ENCODE measurements around the gene NOL3. TPM values are rescaled to one million over a fixed set of nuclear protein-coding genes. Genes with fewer than 3 reads are reported as not detected.
"Not testable (repeated sequence)": the region's sequence is repeated elsewhere in the genome, so short reads cannot be mapped to it uniquely, and the experiment has no call there.

Gene NOL3
- total RNA-seq, result 1 to 10 TPM; 2.1 to 8.0 (median 5.2) TPM
- 1.7 TPM for total RNA-seq (2013)
- 0.11 to 4.2 (median 1.5) reads per million in 29 experiments for total RNA-seq

DNA sequence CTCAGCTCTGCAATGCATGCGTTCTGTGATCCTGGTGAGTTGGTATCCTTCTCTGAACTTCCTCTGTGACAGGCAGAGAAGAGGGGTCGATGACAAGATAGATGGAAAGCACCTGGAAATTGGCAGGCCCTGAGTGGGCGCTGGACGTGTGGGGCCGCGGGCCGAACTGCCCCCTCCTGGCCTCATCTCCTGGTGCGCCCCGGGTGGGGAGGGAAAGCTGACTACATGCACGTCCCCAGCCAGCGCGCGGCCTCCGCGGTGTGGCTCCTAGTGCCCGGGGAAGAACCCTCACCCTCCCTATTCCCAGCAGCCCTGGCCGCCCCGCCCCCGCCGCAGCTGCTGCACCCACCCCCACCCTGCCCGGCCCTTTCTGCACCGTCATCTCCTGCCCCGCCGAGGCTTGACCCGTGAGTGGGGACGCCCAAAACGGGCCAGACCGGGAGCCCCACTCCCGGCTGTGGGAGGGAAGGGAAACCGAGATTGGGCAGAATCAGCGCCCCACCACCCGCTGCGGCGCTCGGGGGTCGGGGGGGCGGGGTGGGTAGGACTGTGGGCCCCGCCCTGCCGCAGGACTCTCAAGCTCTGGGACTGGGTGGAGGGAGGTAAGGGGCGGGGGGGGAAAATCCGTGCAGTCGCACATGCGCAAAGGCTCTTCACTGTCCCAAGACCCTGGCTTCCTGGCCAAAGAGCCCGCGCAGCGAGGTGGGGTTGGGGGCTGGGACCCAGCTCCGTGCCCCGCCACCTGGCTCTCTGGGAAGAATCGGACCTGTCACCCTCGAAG lies at the start of gene NOL3:
Gene NOL3, plus strand, starts transcription at position 371 of the 781 bp plus-strand sequence.
- no peaks in the 10 kb centered on the region for H3K36me3 Mint-ChIP-seq
- Histone ChIP-seq H3K27ac (ENCODE audit: low read length) (no peak within 1 kb of the TSS), H3K4me3 (ENCODE audit: control insufficient read depth in 1 of 2, extremely low read depth in 1 of 2, low read length in 1 of 2) (peak within 1 kb of the TSS; percentile 23 to 24), H3K27me3 (replicated peaks in 1 of 2; ENCODE audit: control insufficient read depth in 2 of 2, extremely low read depth in 1 of 2, insufficient read depth in 2 of 2, low read length in 1 of 2) (peaks cover 17 to 96% of the 10 kb centered on the region in 2 experiments), H3K36me3 (ENCODE audit: control insufficient read depth in 2 of 2, extremely low read depth in 1 of 2, insufficient read depth in 1 of 2, low read length in 1 of 2) (no peaks in the 10 kb centered on the region), H3K9me3 (no peaks in the 10 kb centered on the region), H3K4me1 (ENCODE audit: control insufficient read depth in 1 of 2, extremely low read depth in 1 of 2, insufficient read depth in 2 of 2, low read length in 2 of 2) (peaks cover 3 to 55% of the 10 kb centered on the region in 2 experiments)
- ATAC-seq (replicated peaks in 1 of 4) (no peak), DNase-seq (no peak)
- peaks cover 24 to 51% (median 25%) of the 10 kb centered on the region in 3 donors for H3K4me1 Mint-ChIP-seq
- H3K27ac Mint-ChIP-seq, result peak within 1 kb of the TSS in 1 of 2 donors; percentile 48
- CTCF ChIA-PET, result interaction anchor here in 1 of 2 donors (0.6 kb wide), 1 partner anchor 226 kb away, joined by 3 read pairs; no protein-coding TSS in a partner anchor
- no peaks in the 10 kb centered on the region for H3K9me3 Mint-ChIP-seq
- H3K27me3 Mint-ChIP-seq, result peaks cover 52 to 73% of the 10 kb centered on the region in 2 donors
- peak within 1 kb of the TSS; percentile 41 to 75 (median 57) for H3K4me3 Mint-ChIP-seq
- POLR2A ChIA-PET, result no interaction called here
- 6% methylated on average over 27 of the region's 50 CpGs for WGBS (ENCODE audit: insufficient coverage)

DNA sequence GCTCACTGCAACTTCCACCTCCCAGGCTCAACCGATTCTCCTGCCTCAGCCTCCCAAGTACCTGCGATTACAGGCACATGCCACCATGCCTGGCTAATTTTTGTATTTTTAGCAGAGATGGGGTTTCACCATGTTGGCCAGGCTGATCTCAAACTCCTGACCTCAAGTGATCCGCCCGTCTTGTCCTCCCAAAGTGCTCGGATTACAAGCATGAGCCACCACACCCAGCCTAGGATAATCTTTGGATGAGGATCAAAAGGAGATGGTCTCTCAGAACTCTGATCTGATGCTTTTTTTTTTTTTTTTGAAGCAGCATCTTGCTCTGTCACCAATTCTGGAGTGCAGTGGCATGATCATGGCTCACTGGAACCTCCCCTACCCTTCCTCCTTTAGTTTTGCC lies 47.5 kb upstream of the NOL3 start:
- peaks cover 7 to 51% of the 10 kb centered on the region in 2 donors for H3K36me3 ChIP-seq (ENCODE audit: control insufficient read depth in 2 of 2, extremely low read depth in 1 of 2, insufficient read depth in 1 of 2, low read length in 1 of 2)
- H3K36me3 Mint-ChIP-seq, result peaks cover 51% of the 10 kb centered on the region
- H3K4me1 Mint-ChIP-seq; H3K4me3 ChIP-seq (ENCODE audit: control insufficient read depth in 1 of 2, extremely low read depth in 1 of 2, low read length in 1 of 2); H3K9me3 Mint-ChIP-seq; H3K9me3 ChIP-seq; H3K27ac Mint-ChIP-seq; H3K4me3 Mint-ChIP-seq; H3K4me1 ChIP-seq (ENCODE audit: control insufficient read depth in 1 of 2, extremely low read depth in 1 of 2, insufficient read depth in 2 of 2, low read length in 2 of 2); DNase-seq; ATAC-seq (replicated peaks in 1 of 4); CTCF ChIA-PET; H3K27ac ChIP-seq (ENCODE audit: low read length); H3K27me3 ChIP-seq (replicated peaks in 1 of 2; ENCODE audit: control insufficient read depth in 2 of 2, extremely low read depth in 1 of 2, insufficient read depth in 2 of 2, low read length in 1 of 2); POLR2A ChIA-PET; H3K27me3 Mint-ChIP-seq: not testable (repeated sequence)
- WGBS (ENCODE audit: insufficient coverage), result 100% methylated on average over 1 of the region's 5 CpGs

DNA sequence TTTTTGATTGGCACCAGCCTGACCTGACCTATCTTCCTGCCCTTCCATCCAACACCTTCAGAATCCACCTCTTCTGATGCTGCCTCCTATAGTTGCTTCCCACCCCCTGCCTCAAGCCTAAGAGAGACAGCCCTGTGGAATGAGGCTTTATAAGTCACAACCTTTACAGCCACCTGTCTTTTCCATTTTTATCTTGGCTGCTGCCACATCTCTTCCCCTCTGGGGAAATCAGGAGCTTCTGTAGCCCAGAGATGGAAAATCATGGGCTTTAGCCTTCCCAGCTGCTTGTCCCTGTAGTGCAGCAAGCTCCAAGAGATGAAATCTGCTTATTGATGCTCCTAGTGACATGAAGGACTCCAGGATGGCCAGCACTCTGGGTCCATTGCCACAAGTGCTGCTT lies 41.9 kb upstream of the NOL3 start:
- H3K9me3 ChIP-seq, result no peaks in the 10 kb centered on the region
- H3K36me3 ChIP-seq (ENCODE audit: control insufficient read depth in 2 of 2, extremely low read depth in 1 of 2, insufficient read depth in 1 of 2, low read length in 1 of 2), result peaks cover 3 to 56% of the 10 kb centered on the region in 2 donors
- no peaks in the 10 kb centered on the region for H3K27me3 Mint-ChIP-seq
- H3K27ac Mint-ChIP-seq, result no peak overlapping the region
- H3K36me3 Mint-ChIP-seq, result peaks cover 61% of the 10 kb centered on the region
- no peak overlapping the region for H3K4me3 ChIP-seq (ENCODE audit: control insufficient read depth in 1 of 2, extremely low read depth in 1 of 2, low read length in 1 of 2)
- CTCF ChIA-PET, result interaction anchor here (0.6 to 1.0 kb wide), 2 partner anchors 29 to 40 kb away, joined by 3 to 4 read pairs; no protein-coding TSS in a partner anchor
- ATAC-seq (replicated peaks in 1 of 4), result no peak
- no peak overlapping the region for H3K4me3 Mint-ChIP-seq
- H3K27ac ChIP-seq (ENCODE audit: low read length), result no peak overlapping the region
- no peaks in the 10 kb centered on the region for H3K4me1 ChIP-seq (ENCODE audit: control insufficient read depth in 1 of 2, extremely low read depth in 1 of 2, insufficient read depth in 2 of 2, low read length in 2 of 2)
- no peaks in the 10 kb centered on the region for H3K9me3 Mint-ChIP-seq
- no peak for DNase-seq
- POLR2A ChIA-PET, result no interaction called here
- H3K27me3 ChIP-seq (replicated peaks in 1 of 2; ENCODE audit: control insufficient read depth in 2 of 2, extremely low read depth in 1 of 2, insufficient read depth in 2 of 2, low read length in 1 of 2), result no peaks in the 10 kb centered on the region
- H3K4me1 Mint-ChIP-seq, result no peaks in the 10 kb centered on the region

- Mint-ChIP-seq H3K4me1 (no peaks in the 10 kb centered on the region), H3K36me3 (peaks cover 56% of the 10 kb centered on the region), H3K4me3 (no peak overlapping the region), H3K27me3 (no peaks in the 10 kb centered on the region), H3K9me3 (no peaks in the 10 kb centered on the region), H3K27ac (no peak overlapping the region)
- no peaks in the 10 kb centered on the region for H3K27me3 ChIP-seq (replicated peaks in 1 of 2; ENCODE audit: control insufficient read depth in 2 of 2, extremely low read depth in 1 of 2, insufficient read depth in 2 of 2, low read length in 1 of 2)
- ATAC-seq (replicated peaks in 1 of 4), result no peak
- H3K4me3 ChIP-seq (ENCODE audit: control insufficient read depth in 1 of 2, extremely low read depth in 1 of 2, low read length in 1 of 2), result no peak overlapping the region
- CTCF ChIA-PET, result interaction anchor here (0.6 to 1.0 kb wide), 2 partner anchors 30 to 40 kb away, joined by 3 to 4 read pairs; no protein-coding TSS in a partner anchor
- H3K36me3 ChIP-seq (ENCODE audit: control insufficient read depth in 2 of 2, extremely low read depth in 1 of 2, insufficient read depth in 1 of 2, low read length in 1 of 2), result peaks cover 3 to 54% of the 10 kb centered on the region in 2 donors
- no peaks in the 10 kb centered on the region for H3K9me3 ChIP-seq
- 100% methylated on average over 3 of the region's 3 CpGs for WGBS (ENCODE audit: insufficient coverage)
- H3K4me1 ChIP-seq (ENCODE audit: control insufficient read depth in 1 of 2, extremely low read depth in 1 of 2, insufficient read depth in 2 of 2, low read length in 2 of 2), result no peaks in the 10 kb centered on the region
- POLR2A ChIA-PET, result no interaction called here
- no peak overlapping the region for H3K27ac ChIP-seq (ENCODE audit: low read length)
- no peak for DNase-seq
These were observed 41.5 kb upstream of the NOL3 start for GRCh38 chr16:67128887-67129286.

DNA sequence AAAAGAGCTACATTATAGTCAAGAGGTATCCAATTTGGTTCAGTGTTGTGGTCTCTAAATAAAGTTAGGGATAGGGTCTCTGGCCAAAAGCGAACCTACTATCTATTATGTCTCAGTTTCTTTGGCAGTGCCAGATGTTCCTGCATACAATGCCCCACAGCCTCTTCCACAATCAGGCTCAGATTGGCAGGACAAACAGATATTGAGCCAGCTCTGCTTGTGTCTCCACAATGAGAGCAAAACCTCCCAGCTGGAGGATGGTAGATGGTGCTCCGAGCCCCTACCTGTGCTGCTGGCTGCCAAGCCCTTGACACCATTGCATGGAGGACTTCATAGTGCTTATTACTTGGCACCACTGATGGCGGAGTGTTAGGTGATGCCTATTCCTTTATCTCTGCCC lies 40.9 kb upstream of the NOL3 start:
- no peaks in the 10 kb centered on the region for H3K27me3 ChIP-seq (replicated peaks in 1 of 2; ENCODE audit: control insufficient read depth in 2 of 2, extremely low read depth in 1 of 2, insufficient read depth in 2 of 2, low read length in 1 of 2)
- Mint-ChIP-seq H3K27me3 (no peaks in the 10 kb centered on the region), H3K4me3 (no peak overlapping the region), H3K9me3 (no peaks in the 10 kb centered on the region), H3K36me3 (peaks cover 51% of the 10 kb centered on the region), H3K27ac (no peak overlapping the region), H3K4me1 (no peaks in the 10 kb centered on the region)
- H3K4me1 ChIP-seq (ENCODE audit: control insufficient read depth in 1 of 2, extremely low read depth in 1 of 2, insufficient read depth in 2 of 2, low read length in 2 of 2), result no peaks in the 10 kb centered on the region
- H3K4me3 ChIP-seq (ENCODE audit: control insufficient read depth in 1 of 2, extremely low read depth in 1 of 2, low read length in 1 of 2), result no peak overlapping the region
- no peak for DNase-seq
- no peaks in the 10 kb centered on the region for H3K9me3 ChIP-seq
- CTCF ChIA-PET, result interaction anchor here in 1 of 2 donors (0.6 kb wide), 1 partner anchor 12 kb away, joined by 3 read pairs; no protein-coding TSS in a partner anchor
- peaks cover 6 to 59% of the 10 kb centered on the region in 2 donors for H3K36me3 ChIP-seq (ENCODE audit: control insufficient read depth in 2 of 2, extremely low read depth in 1 of 2, insufficient read depth in 1 of 2, low read length in 1 of 2)
- 95% methylated on average over 3 of the region's 3 CpGs for WGBS (ENCODE audit: insufficient coverage)
- ATAC-seq (replicated peaks in 1 of 4), result no peak
- H3K27ac ChIP-seq (ENCODE audit: low read length), result no peak overlapping the region
- POLR2A ChIA-PET, result no interaction called here

GRCh38 chr16:67137605-67138004 lies 32.7 kb upstream of the NOL3 start:
- Histone ChIP-seq H3K4me1 (ENCODE audit: control insufficient read depth in 1 of 2, extremely low read depth in 1 of 2, insufficient read depth in 2 of 2, low read length in 2 of 2) (no peaks in the 10 kb centered on the region), H3K27me3 (replicated peaks in 1 of 2; ENCODE audit: control insufficient read depth in 2 of 2, extremely low read depth in 1 of 2, insufficient read depth in 2 of 2, low read length in 1 of 2) (peaks cover 0 to 2% of the 10 kb centered on the region in 2 experiments), H3K36me3 (ENCODE audit: control insufficient read depth in 2 of 2, extremely low read depth in 1 of 2, insufficient read depth in 1 of 2, low read length in 1 of 2) (peaks cover 14 to 77% of the 10 kb centered on the region in 2 donors), H3K9me3 (no peaks in the 10 kb centered on the region), H3K4me3 (ENCODE audit: control insufficient read depth in 1 of 2, extremely low read depth in 1 of 2, low read length in 1 of 2) (no peak overlapping the region), H3K27ac (ENCODE audit: low read length) (no peak overlapping the region)
- ATAC-seq (replicated peaks in 1 of 4) (no peak), DNase-seq (no peak)
- ChIA-PET CTCF (interaction anchor here in 1 of 2 donors (1.0 kb wide), 1 partner anchor 16 kb away, joined by 3 read pairs; no protein-coding TSS in a partner anchor), POLR2A (no interaction called here)
- H3K27me3 Mint-ChIP-seq, result no peaks in the 10 kb centered on the region
- no peaks in the 10 kb centered on the region for H3K4me1 Mint-ChIP-seq
- whole genome bisulfite sequencing (ENCODE audit: insufficient coverage), result no CpG with 5 or more reads among the region's 3 CpGs
- H3K9me3 Mint-ChIP-seq, result no peaks in the 10 kb centered on the region
- H3K4me3 Mint-ChIP-seq, result no peak overlapping the region
- peaks cover 45% of the 10 kb centered on the region for H3K36me3 Mint-ChIP-seq
- no peak overlapping the region for H3K27ac Mint-ChIP-seq

Measured in T-cell (primary cell).